HG03108 (cell line): ENCODE measurements around the gene NEUROG2.
"Not testable (repeated sequence)": the region's sequence is repeated elsewhere in the genome, so short reads cannot be mapped to it uniquely, and the experiment has no call there.

ENCODE experiments used
- ATAC-seq: cut with Tn5 transposase; IDR thresholded peaks from one replicate; pipeline ENCODE4 v1.9.1; 2021; ENCODE audit warnings: moderate library complexity; ENCODE audit not compliant: unreplicated experiment

The NEUROG2 gene

DNA sequence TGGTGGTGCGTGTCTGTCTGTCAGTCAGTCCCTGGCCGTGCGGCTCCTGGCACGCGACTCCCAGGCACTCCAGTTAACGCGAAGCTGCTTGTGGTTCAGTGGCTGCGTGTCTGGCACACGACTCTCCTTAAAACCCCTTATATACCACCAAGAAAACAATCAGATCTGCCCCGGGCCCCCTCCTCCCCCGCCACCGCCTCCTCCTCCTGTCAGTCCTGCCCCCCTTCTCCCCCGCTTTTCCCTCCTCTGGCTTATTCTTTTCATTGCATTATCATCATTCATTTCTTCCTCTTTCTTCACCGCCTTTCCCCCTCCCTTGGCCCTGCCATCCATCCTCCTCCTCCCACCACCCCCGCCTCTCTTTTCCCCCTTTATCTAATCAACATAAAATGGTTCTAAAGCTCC, at the start of gene NEUROG2:
Gene NEUROG2 (minus strand): TSS at position 115 of the 405 bp plus-strand sequence. CDS start 705 bp downstream, outside the sequence.
- no peak for ATAC-seq

DNA sequence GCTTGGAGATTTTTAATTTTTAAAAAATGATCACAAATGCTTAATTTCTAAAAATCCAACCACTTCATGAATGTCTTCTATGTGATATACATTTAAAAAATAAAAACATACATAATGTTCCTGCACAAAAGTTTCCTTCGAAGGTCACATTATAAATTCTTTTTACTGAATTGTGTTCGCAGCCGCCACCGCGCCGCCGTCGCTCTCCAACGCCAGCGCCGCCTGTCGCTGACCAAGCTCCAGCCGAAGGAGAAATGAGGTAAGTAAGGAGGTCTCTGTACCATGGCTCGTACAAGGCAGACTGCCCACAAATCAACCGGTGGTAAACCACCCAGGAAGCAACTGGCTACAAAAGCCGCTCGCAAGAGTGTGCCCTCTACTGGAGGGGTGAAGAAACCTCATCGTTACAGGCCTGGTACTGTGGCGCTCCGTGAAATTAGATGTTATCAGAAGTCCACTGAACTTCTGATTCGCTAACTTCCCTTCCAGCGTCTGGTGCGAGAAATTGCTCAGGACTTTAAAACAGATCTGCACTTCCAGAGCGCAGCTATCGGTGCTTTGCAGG, 48.8 kb upstream of the NEUROG2 start:
- no peak for ATAC-seq

DNA sequence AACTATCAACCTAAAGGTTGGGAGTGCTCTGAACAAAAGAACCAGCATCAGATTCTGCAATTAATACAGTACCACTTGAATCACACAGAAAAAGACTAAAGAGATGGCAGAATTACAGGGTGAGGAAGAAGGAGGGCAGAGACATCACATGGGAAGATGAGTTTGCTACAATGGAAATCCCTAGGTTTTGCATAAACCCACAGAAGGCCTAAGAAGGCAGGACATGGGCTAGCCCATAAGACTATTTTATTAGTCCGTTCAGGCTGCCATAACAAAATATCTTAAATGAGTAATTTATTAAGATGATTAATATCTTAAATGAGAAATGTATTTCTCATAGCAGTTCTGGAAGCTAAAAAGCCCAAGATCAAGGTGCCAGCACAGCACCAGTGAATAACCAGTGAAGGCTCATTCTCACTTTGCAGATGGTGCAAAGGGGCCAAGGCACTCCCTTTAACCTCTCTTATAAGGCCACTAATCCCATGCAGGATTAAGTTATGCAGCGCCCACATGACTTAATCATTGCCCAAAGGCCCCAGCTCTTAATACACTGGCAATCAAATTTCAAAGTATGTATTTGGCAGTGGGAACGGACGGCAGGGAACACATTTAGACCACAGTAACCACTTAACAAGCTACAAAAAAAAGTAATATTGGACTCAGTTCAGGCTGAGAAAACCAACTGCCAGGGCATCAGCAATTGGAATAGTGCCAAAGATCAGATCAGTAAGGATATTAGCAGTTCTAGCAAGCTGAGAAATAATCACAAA, 47.6 kb upstream of the NEUROG2 start:
- ATAC-seq, result no peak

DNA sequence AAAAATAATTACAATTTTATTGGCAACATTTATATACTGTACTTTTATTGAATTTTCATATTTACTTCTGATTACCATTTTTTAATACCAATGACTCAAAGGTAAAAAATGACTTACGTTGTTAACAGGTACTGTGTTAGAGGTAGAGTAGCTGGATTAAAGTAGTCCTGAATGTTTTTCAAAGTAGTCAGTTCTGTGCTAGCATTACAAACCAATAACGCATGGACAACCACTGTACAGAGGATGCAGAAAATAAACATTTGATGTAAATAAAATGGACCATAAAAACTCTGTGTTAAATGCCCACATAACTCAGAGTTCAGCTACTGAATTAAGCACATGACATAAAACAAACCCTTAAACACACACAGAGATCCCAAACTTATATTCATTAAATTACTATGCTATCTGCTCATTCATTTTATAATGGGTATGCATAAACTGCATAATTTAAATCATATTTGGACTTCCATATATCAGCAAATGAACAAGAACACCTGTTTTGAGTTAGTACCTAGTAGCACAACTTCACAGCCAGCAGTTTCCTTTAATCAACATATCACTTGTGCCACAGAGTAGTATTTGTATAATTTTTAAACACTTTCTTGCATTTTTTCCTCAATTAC, 46.4 kb upstream of the NEUROG2 start:
- no peak for ATAC-seq

DNA sequence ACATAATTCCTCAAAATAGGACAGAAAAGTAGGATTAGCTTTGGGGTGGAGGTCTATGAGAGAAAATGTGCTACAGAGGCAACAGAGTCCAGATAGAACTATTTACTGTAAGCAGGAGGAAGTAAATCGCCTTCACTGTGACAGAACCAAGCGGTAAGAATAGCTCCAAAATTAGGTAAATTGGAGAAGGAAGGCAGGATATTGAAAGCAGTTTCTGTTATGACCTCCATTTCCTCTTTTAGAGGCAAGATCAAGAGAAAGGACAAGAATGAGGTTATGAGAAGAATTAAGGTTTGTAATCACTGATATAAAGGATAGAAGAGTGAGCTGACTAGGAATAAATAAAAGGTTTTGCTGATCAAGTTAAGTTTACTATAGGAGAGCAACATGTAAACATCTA, 44.1 kb upstream of the NEUROG2 start:
- no peak for ATAC-seq

DNA sequence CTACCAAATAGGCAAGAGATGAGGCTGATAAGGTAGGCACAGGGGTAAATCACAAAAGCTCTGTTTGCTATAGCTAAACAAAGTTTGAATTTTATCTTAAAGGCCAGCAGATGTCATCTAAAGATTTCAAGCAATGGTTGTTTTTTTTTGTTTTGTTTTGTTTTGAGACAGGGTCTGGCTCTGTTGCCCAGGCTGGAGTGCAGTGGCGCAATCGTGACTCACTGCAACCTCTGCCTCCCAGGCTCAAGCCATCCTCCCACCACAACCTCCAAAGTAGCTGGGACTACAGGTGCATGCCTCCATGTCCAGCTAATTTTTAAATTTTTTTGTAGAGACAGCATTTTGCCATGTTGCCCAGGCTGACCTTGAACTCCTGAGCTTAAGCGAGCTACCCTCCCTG, 43.1 kb upstream of the NEUROG2 start:
- no peak for ATAC-seq

DNA sequence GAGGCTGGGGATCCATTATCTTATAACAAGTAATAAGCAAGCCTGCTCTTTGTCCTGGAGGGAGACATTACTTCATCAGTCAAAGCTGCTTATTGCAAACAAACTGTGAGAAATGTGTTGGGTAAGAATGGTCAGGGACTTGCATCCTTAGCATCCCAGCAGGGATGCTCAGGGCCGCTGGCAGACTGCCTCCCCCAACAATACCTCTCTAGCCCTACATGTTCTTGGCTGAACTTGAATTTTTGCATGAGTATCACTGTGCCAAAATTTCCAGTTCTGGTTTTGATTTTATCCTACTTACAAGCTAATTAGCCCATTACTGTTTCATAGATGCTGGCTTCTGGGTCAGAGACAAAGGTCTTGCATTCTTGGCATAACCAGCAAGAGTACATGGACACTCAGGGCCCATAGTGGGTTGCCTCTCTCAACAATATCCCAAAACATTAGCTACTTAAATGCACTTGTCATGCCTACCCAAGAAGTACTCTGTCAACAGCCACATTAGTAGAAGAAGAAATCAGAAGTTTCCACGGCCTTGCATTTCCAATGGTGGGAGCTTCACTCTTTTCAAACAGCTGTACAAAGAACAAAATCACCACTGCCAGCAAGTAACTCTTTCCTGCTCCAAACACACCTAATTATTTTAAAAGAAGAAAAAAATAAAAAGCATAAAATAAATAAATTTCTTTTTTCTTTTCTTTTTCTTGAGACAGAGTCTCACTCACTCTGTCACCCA, 41.9 kb upstream of the NEUROG2 start:
- ATAC-seq, result no peak

DNA sequence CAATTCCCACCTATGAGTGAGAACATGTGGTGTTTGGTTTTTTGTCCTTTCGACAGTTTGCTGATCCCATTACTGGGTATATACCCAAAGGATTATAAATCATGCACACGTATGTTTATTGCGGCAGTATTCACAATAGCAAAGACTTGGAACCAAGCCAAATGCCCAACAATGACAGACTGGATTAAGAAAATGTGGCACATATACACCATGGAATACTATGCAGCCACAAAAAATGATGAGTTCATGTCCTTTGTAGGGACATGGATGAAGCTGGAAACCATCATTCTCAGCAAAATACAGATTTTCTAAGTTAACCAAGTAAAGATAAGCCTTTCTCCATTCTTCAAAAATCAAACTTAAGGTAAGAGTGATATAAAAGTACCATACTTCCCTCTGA, 38.3 kb upstream of the NEUROG2 start:
- ATAC-seq, result not testable (repeated sequence)

DNA sequence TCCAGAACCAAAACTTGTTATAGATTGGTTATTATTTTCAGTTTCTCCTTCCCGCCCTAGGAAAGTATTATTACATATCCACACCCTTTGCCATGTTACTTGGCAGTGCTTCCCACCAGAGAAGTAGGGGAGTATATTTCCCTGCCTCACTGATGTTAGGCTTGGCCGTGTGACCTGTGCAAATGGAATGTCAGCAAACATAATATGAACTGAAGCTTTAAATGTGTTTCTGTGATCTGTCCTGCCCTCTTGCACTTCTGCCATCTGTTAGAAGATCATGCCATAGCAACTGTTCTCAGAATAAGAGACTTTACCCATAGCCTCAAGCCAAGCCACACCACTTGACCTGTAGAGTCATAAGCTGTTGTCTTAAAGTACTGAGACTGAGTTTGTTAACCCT, 36.7 kb upstream of the NEUROG2 start:
- ATAC-seq, result no peak

DNA sequence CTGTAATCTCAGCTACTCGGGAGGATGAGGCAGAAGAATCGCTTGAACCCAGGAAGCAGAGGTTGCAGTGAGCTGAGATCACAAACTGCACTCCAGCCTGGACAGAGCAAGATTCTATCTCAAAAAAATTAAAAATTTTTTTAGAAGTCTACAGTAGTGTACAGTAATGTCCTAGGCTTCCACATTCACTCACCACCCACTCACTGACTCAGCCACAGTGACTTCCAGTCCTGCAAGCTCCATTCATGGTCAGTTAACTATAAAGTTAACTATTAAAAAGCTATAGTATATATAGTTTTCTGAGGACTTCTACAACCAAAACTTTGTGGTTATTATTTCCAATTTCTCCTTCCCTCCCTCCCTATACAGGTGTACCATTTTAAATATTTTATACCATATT, 34.7 kb upstream of the NEUROG2 start:
- ATAC-seq, result no peak

DNA sequence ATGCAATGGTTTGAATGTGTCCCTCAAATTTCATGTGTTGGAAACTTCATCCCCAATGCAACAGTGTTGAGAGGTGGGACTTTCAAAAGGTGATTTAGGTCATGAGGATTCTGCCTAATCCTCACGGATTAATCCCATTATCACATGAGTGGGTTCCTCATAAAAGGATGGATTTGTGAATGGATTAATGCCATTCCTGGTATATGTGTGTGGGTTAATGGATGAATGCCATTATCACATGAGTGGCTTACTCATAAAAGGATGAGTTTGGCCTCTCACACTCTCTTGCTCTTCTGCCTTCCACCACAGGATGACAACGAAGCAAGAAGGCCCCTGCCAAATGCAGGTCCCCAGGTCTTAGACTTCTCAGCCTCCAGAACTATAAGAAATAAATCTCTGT, 30.5 kb upstream of the NEUROG2 start:
- no peak for ATAC-seq

DNA sequence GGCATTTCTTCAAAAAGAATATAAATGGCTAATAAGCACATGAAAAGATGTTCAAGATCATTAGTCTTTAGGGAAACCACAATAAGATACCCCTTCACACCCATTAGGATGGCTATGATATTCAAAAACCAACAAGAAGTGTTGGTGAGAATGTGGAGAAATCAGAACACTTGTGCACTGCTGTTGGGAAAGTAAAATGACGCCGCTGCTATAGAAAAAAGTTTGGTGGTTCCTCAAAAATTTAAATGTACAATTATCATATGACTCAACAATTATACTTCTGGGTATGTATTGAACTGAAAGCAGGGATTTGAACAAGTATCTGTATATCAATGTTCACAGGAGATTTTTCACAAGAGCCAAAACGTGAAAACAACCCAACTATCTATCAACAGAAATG, 29.4 kb upstream of the NEUROG2 start:
- ATAC-seq, result no peak

DNA sequence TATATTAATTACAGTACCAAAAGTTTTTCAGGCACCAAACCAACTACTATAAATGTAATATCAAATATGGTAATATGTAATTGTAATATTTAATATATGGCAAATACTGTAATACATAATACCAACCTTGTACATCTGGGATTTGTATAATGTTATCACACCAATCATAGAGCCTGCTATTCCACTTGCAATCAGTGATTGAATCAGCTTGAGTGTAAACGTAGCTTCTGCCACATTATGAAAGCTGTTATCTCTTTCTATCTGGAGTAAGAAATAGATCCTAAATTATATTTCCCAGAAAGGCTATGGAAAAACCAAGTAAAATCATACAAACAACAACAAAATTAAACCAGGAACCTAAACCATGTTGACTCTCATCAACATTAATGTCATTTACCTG, 24.7 kb upstream of the NEUROG2 start:
- ATAC-seq, result no peak

DNA sequence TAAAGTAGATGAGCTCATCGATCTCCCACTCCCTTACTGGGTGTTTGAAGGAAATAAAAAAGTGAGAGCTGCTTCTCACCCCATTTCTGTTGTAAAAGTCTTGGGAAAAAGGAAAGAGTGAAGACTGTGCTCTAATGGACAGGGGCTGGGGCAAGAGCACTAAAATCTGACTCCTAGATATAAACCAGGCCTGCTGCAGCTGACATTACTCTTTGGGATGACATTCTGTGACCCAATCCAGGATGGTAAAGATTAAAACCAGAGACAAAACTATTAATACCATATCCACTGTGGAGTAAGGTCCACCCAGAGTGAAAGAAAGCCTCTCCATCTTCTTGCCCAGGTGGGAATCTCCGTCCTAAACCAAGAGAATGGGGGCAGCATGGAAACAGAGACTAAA, 20.1 kb upstream of the NEUROG2 start:
- ATAC-seq, result no peak

DNA sequence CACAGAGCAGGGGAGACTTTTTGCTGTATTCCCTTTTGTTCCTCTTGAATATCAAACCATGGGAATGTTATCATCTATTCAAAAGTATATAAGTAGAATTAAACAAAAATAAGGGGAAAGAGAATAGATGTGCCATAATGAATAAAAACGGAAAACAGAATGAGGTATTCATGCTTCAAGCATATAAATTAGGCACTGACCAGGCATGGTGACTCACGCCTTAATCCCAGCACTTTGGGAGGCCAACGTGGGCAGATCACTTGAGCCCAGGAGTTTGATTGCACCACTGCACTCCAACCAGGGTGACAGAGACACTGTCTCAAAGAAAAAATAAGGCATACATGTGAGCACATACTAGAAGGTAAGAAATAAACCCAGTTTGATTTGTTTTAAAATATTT, 16.3 kb upstream of the NEUROG2 start:
- no peak for ATAC-seq

DNA sequence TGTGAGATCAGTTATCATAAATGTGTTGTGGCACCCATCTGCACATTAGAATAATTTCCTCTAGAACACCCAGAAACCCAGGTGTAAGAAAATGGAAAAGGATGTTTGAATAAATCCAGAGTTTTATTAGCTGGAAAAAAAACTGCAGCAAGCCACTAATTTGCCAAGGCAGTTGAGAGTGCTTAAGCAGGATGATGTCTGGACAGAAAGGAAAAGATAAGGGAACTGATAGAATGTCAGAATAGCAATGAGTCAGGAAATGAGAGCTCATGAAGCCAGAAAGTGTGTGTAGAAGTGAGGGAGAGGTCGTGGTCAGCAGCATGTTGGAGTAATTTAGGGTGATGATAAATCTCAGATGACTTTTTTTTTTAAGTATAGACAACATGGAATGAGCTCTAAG, 15.2 kb upstream of the NEUROG2 start:
- no peak for ATAC-seq

DNA sequence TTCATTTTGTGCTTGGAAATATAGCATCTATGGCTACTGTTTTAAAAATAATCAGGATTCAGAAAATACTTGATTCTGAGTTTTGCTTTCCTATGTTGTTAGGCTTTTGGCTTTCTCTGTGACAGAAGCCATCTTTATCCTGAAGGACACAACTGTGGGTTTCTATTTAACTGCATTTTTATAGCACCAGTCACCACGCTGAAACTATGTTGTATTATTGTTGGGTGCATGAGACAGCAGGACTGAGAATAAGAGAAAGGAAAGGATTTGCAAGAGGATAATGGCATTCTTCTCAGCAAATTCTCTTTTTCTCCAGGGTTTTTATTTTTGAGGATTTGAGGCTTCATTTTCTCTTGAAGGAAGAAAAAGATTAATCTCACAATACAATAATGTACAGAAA, 10.1 kb upstream of the NEUROG2 start:
- ATAC-seq, result no peak

DNA sequence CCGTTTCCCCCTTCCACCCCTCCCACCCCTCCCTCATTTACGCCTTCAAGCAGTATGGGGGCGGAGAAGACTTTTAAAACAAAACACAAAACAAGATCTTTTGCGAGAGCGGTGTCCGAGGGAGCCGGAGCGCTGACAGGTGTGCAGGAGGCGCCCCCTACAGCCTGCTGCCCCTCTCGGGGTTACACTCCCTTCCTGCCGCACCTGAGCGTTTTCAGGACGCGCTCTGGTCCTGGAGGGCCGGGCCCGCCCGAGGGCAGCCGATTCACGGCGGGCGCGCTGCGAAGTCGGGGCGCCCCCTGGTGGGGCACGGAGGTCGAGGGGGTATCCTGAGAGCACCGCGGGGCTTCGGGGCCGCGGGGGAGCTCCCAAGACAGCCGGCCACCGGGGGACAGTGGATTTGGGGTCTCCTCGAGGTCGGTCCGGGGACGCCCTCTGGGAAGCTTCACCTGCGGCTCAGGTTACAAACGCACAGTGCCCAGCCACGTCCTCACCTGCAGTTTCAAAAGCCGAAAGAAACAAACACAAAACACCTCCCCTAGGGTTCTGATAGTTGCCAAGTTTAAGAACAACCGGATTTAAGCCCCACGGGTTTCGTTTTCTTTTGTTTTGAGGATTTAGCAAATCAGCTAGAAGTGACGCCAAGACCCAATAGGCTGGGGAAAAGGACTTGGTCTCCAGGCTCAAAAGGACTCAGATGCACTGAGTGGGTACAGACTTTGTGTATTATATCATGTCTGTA, 8.0 kb upstream of the NEUROG2 start:
- ATAC-seq, result peak; percentile 81

DNA sequence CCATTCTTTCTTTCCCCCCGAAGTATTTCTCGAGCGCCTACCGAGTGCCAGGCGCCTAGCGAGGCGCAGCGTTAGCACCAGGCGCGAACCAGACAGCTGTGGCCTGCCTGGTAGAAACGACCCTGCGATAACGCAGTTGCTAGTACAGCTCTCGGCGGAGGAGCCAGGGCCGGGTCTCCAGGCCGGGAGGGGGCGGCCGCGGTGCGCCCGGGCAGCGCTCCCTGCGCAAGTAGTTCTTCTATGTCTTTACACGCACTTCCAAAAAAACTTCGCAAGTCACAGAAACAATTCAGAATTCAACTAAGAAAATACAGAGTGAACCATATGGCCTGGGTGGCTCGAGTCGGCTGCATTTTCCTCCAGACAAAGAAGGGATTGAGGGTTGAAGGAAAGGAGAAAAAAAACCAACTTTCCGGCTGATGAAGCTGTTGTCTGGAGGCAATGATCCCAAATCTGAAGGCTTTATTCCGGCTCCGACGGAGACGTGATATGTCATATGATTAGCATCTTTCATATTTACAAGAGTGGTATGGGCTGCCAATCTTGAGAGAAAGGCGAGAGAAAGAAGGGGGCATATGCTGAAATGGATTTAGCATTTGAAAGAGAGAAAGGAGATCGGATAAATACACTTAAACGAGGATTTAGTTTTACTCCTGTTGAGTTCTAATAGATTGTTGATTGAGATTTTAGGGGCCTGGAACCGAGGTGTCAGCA, 7.2 kb upstream of the NEUROG2 start:
- peak; percentile 36 for ATAC-seq

DNA sequence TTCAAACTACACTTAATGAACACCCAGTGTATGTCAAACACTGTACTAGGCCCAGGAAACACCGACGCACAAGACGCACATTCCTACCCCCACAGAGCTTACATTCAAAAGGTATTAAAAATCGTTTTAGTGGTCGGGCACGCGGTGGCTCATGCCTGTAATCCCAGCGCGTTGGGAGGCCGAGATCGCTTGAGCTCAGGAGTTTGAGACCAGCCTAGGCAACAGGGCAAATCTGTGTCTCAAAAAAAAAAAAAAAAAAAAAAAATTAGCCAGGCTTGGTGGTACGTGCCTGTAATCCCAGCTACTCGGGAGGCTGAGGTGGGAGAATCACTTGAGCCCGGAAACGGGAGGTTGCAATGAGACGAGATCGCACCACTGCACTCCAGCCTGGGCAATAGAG, 6.5 kb upstream of the NEUROG2 start:
- ATAC-seq, result not testable (repeated sequence)
